ENCODE data around the gene FMN1.

The FMN1 gene

DNA sequence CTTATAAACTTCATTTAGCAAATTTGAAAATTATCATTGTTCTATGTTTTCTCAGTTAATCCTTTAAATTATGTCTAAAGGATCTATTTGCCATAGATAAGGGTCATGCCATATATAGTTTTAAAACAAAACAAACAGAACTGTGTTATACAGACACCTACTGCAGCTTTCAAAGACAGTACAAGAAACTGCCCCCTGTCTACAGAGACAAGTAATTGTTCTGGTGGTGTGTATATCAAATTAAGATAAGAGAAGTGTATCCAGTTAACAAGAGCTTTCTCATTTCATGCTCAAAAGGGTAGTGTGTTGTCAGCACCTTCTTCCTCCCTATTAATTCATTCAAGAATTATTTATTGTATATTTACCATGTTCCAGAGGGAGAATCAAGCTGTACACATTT lies 201.2 kb downstream of the FMN1 start:
- no peak for DNase-seq
- intact Hi-C loops (cut with DNase I) = no loop called here

DNA sequence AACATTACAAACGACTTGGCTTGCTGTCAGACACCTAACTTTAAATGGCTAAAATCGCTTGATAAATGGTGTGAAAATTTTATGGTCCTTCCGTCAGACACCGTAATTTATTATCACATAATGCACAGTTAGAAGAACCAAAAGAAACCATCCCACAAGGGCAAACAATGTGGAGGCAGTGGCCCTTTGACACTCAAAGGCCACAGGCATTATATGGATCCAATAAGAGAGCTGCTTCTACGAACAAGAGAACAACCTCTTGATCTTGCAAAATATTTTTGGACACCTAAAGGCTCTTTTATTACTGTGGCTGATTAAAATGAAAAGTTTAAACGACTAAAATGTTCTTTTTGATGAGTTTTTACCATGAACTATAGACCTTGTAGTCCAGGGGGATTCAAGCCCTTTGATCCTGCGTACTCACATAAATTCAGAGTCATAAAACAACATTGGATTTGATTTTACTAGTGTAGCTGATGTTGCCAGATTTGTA lies 202.8 kb downstream of the FMN1 start:
- intact Hi-C loops (cut with DNase I) = no loop called here
- no peak for DNase-seq

DNA sequence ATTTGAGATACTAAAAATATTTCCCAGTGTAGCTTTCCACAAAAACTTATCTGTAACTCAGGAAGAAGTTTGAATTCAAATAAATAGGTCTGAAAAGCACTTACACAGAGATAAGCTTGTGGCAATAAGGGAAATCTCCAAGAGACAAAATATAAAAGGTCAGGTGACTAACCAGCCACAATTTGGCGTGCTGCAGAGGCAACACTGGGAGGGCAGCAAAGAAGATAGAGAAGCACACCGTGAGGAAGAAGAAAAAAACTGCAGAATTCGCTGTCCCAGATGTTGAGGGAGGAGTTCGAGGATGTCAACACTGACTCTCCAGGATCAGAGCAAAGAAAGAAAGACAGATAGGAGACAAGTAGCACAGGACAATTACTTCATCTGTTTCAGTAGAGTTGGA lies 204.4 kb downstream of the FMN1 start:
- intact Hi-C loops (cut with DNase I) = no loop called here
- no peak for DNase-seq

DNA sequence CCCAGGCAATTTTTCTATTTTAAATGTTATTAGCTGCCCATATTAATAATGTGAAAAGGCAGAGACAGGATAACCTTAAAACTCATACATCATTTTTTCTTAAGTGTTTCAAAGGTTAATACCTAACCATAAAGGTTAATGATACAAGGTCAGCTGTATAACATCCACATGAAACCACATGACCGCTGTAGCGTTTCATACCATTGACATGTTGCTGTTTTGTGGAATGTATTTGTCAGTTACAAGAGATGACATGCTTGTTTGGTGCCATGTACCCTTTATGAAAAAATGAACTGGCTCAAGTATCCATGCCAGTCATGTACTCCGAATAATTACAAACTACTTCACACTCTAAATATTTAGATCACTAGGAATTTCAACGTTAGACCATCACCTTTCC lies 207.4 kb downstream of the FMN1 start:
- intact Hi-C loops (cut with DNase I) = no loop called here
- DNase-seq = no peak

DNA sequence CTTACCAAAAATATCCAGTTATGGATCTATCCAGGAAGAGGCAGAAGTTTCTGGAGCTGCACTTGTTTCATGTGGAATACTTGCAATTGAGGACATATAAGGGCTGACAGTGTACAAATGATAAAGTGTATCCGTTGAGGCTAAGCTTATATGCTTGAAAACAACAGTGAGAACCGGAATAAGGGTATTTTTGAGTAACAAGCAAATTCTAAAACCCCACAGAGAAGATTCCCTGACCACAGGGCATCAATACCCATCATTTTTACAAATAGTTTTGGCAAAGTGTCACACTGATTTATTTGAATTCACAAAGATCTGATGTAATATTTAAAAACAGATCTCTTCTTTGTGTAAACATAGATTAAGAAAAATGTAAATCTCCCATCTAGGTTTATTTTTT lies 208.4 kb downstream of the FMN1 start:
- no peak for DNase-seq
- intact Hi-C loops (cut with DNase I) = no loop called here

DNA sequence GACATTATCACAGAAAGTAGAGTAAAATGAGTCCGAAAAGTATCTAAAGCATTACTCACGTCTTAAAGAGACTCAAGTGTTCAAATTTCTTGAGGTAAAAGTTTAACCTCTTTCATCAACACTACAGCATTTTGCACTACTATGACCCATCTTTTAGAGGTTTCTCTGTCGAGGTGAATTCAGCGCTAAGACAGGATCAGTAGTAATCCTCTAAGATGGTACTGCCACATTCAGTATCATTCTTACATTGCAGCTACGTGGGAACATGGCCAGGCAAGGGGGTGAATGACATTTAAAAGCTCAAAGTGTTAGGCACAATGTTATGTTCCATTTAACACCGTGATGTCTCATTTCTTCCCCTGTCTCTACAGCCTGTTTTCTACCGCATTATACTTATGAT lies 210.8 kb downstream of the FMN1 start:
- DNase-seq = no peak
- intact Hi-C loops (cut with DNase I) = no loop called here

DNA sequence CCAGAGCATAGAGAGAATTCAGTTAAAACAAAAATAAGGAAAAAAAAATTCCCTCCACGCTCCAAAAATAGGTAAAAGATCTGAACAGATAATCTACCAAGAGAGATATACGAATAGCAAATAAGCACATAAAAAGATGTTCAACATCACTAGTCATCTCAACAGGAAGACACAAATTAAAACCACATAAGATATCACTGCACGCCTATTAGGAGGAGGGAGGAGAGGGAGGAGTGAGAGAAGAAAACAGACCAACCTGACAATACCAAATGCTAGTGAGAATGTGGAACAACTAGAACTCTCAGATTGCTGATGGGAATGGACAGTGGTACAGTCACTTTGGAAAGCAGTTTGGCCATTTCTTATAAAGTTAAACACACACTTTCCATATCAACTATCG lies 212.5 kb downstream of the FMN1 start:
- intact Hi-C loops (cut with DNase I) = no loop called here
- no peak for DNase-seq

DNA sequence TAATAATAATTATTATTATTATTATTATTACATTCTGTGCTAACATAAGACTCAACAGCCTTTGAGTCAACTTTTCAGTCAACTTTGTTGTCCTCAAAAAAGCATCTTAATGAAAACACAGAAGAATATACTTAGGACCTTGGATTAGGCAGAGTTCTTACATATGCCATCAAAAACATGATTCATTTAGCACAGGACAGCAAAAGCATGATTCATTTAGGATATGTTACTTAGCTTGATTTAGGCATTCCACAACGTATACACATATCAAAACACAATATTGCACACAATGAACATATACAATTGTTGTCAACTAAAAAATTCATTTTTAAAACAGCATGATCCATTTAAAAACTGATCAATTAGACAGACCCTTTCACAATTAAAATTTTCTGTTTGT lies 213.0 kb downstream of the FMN1 start:
- no peak for DNase-seq
- intact Hi-C loops (cut with DNase I) = no loop called here

DNA sequence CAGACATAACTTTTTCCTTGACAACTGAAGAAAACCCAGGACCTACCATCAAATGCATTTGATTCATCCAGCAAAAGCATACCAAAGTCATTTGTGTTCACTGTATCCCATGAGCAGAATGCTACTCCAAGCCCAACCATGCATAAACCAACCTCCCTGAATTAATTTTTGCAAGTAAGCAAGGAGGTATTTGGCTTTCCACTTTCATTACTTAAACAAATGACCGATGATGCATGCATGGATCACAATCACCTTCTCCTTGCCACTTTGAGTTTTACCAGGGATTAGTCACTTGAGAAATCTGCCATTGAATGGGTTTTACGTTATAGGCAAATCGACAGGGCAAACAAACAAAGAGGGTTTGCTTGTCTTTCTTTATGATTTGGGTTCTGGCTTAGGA lies 214.8 kb downstream of the FMN1 start:
- intact Hi-C loops (cut with DNase I) = no loop called here
- no peak for DNase-seq

DNA sequence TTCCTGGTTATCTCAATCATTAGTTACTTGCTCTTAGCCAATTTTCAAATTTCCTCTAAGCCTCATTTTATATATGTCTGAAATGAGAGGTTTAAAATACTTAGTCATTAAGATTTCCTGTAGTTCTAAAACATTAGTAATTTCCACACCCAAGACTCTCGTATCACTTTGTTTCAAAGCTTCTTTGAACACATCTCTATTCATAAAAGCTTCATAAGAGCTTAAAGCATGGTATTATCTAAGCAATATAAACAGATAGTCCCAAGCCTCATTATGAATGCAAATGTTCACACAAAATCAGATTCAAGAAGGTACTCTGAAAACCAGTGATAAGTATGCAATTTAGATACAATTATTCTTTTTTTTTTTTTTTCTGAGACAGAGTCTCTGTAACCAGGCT lies 217.0 kb downstream of the FMN1 start:
- intact Hi-C loops (cut with DNase I) = no loop called here
- no peak for DNase-seq

DNA sequence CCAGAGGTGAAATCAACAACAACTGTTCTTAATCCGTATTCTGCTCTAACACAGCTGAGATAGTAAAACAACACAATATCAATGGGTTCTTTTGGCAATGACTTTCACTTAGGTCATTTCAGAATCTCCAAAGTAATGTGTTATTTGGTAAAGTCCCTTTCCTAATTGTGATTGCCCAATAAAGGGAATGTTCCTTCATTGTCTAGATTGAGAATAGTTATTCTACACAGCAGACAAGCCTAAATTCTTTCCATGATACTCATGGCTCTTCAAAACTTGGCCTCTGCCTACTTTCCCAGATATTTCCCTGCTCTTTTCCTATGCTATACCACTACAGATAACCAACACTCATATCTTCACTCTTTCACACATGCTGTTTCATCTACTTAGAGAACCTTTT lies 219.8 kb downstream of the FMN1 start:
- intact Hi-C loops (cut with DNase I) = no loop called here
- DNase-seq = no peak

DNA sequence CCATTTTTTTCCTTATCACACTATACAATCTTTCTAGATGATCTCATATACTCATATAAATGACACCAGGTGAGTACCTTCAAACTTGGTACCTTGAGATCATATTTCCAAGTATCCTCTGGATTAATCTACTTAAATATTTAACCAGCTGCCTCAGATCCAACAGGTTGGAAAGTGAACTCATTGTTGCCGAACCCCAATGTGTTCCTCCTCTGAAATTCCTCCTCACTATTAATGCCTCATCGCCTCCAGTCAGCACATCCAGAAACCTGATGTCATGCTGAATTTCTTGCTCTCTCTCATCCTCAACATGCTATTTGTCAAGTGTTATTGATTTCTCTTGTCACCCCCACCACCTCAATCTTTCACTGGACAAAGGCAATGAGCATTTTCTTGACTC lies 221.8 kb downstream of the FMN1 start:
- intact Hi-C loops (cut with DNase I) = no loop called here
- no peak for DNase-seq

DNA sequence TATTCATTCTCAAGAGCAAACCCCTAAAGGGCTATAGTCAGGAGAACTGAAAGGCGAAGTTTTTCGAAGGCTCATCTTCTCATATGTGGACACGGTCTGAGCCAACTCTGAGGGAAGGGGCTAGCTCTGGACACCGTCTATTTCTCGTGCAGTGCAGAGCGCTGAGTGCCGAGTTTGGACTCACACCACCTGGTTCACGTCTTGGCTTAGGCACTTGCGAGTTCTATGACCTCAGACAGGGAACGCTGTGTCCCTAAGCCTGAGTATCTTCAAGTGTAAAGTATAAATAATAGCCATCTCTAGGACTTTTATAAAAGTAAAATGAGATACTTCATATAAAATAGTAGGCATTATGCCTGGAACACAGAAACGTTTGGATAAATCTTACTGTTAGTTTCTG lies 223.7 kb downstream of the FMN1 start:
- DNase-seq = no peak
- intact Hi-C loops (cut with DNase I) = no loop called here

DNA sequence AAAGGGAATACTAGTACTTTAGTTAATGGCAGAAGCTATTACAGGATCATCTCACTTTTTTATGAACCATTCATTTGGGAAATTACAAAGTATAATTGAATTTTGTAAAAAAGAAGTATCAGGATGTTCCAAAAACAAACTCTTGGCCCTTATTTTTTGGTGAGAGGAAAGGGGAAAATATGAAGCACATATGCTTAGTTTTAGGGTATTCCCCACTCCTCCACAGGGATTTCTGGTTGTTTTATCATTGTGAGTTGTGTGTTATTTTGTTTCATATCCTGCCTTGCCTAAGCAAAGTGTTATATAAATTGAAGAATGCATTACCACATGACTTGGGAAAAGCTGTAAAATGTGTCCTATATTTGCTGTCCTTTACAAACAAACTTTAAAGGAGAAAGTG lies 227.0 kb downstream of the FMN1 start:
- intact Hi-C loops (cut with DNase I) = no loop called here
- DNase-seq = no peak

DNA sequence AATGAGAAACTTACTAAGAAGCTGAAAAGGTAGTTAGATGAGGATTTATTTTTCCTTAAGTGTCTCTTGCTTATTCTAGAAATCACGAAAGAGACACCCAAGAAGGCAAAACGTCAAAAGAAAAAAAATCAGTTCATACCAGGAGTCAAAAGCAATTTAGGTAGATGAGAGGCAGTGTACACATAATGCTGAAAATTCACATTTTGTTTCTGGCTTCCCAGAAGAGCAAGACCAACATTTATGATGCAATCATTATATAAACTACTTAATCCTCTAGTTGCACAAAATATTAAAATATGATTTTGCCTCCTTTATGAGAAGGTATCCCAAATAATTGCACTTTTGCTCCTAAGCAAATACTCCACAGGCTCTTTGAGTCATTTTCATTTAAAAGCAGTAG lies 228.0 kb downstream of the FMN1 start:
- intact Hi-C loops (cut with DNase I) = no loop called here
- no peak for DNase-seq

DNA sequence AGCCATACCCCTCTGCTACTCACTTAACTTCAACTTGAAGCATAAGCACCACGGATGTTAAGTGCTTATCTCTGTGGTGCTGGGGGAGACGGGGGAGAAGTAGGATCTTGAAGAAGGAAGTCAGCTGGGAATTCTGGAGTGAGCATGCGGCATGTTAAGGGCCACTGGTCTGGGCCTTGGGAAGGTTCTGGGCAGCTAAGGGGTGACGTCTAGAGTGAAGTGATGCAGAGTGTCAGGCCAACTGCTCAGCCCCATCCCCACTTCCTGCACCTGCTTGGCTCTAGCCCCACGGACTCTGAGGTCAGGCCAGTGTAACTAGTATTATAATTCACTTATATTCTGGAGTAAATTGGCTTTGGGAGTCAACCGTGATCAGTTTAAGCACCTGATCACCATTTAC lies 228.6 kb downstream of the FMN1 start:
- no peak for DNase-seq
- intact Hi-C loops (cut with DNase I) = no loop called here

DNA sequence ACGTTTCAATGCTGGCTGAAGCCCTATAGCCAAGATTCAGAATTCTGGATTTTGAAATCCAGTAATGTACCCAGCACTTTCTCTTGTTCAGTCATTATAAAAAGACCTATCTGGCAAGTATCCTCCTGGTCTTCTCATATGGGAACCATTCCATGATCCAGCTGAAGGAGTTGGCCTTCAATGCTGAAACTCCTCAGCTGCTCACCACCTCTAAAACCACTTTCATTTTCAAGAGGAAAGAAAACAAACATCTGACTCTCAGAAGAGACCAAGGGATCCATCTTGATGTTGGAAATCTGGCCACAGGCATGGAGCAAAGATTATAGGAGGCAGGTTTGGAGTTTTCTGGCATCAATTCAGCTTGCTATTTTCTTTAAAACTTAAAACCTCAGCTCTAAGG lies 235.4 kb downstream of the FMN1 start:
- intact Hi-C loops (cut with DNase I) = no loop called here

DNA sequence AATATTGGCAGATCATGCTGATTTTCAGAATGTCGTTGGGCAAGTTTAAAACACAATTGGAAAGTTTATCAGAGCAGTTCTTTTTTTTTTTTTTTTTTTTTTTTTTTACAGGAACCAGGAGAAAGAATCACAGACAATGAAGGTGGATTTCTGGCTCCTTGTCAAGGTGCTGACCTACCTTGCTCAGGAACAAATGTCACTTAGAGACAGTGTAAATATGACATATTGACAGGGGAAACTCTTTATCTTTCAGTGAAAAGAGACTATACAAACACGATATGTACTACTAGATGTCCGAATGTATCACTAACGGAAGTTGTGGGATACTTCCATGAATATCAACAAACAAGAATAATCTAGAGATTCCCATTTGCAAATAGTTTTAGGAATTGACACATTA lies 237.3 kb downstream of the FMN1 start:
- intact Hi-C loops (cut with DNase I) = no loop called here
- DNase-seq = no peak

More for the DNA sequence above, 235.4 kb downstream of the FMN1 start:
- DNase-seq = no peak

DNA sequence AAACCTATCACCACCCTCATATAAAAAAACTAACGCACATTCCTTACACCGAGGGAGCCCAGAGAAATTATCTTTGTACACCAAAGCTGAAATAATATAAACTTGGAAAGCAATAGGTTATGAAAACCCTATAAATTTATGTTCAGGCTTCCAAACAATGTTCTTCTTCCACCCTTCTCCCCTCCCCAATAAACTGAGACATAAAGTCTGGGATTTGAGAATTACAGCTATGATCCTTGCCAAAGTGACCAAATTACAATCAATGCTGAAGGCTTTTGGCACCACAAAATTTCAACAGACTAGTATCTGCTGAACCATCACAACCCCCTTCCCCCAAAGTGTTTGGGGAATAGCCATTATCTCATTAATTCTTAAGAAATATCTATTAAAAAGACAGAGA lies 237.8 kb downstream of the FMN1 start:
- DNase-seq = no peak
- intact Hi-C loops (cut with DNase I) = no loop called here

DNA sequence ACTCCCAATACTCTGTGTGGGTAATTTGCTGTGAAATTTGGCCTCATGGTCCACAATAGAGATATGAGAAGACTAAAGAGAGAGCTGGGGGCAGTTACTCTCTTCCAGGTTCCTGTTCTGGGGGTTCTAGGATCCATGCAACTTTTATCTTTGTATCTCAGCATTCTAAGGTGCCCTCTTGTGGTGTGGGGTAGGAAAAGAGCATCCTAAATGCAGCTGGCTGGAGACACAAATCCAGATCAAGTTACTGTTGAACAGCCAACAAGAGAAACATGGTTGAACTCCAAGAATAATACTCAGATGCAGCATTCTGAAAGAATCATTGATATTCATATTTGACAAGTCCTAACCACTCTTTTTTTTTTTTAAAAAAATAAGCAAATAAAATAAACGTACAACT lies 238.5 kb downstream of the FMN1 start:
- intact Hi-C loops (cut with DNase I) = no loop called here
- DNase-seq = no peak

DNA sequence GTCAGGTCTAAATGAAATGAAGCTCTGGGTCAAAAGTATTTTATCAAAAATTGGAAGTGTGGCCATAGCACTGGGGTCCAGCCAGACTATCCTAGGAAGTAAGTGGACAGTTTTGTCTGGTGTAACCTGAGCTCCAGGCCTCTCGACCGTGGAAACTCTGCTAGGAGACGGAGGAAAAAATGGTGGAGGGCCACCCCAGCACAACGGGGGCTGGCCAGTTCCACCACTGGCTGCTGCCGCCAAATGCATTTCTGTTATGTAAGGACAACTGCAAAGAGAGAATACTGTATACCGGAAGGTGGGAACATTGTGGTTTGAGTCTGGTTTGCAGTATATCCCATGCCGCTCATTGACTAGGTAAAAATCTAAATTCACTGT lies 241.0 kb downstream of the FMN1 start:
- intact Hi-C loops (cut with DNase I) = no loop called here
- DNase-seq = no peak

DNA sequence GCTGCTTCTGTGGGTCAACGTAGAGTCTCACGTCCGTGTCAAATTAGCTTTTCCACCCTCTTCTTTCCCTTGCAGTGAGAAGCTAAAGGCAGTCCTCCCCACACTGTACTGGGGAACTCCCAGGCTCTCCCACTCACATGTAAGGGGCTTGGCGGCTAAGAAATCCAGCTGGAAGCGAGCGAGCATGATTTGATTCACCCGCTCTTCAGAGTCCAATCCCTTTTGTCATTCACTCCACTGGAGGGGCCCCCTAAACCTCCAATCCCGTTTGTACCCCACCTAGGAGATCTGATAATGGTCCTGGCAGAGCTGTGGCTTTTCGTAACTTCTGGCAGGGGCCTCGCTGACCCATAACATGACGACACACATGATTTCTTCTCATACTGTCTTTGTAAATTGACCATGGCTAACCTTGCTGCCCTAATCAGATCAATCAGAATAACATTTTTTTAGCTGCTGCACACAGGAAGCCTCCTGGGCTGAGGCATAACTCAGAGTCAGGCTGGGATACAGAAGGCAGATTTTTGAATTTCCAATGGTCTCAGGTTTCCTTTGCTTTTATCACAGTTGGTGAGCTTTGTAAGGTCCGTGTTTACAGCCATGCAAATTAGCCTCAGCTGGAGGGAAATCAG lies 241.5 kb downstream of the FMN1 start:
- intact Hi-C loops (cut with DNase I) = no loop called here
- no peak for DNase-seq

DNA sequence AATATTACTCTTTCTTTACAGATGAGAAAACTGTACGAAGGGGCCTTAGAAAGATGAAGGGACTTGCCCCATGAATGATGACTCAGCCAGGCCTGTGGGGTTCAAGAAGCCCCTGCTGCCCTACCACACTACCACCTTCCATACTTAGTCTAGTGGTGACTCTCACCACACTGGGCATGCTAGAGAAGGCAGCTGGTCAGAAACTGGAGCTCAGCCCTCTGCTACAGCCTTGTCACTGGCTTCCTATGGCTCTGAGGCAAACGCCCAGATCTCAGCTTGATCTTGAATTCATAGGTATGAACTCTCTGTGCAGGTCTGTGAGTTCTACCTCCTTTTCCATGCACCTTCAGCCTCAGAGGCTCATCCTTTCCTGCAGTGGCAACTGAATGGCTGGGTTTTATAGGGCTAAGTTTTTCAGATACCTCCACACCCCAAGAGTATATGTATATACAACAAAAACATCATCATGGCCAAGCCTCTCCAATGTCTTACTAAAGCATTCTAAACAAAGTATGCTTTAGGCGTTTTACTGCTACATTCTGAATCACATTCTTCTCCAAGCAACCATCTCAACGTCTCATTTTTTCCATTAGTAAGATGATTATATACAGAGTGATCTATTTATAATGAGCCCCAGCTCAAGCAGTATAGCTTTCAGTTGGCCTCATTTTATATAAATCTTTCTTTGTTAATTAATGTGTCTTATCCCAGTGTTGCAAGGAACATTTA lies 242.6 kb downstream of the FMN1 start:
- DNase-seq = no peak
- intact Hi-C loops (cut with DNase I) = no loop called here

All from posterior cingulate gyrus (tissue), 11 donors.